ENCODE measurements around the gene ME3. TPM values are rescaled to one million over a fixed set of nuclear protein-coding genes. Genes with fewer than 3 reads are reported as not detected.

The ME3 gene
- total RNA-seq (1 to 10 TPM; 2.2 to 5.0 (median 4.3) TPM), total RNA-seq (2.1 to 7.6 (median 3.7) reads per million in 29 experiments)
- total RNA-seq (2013): 2.5 TPM

DNA sequence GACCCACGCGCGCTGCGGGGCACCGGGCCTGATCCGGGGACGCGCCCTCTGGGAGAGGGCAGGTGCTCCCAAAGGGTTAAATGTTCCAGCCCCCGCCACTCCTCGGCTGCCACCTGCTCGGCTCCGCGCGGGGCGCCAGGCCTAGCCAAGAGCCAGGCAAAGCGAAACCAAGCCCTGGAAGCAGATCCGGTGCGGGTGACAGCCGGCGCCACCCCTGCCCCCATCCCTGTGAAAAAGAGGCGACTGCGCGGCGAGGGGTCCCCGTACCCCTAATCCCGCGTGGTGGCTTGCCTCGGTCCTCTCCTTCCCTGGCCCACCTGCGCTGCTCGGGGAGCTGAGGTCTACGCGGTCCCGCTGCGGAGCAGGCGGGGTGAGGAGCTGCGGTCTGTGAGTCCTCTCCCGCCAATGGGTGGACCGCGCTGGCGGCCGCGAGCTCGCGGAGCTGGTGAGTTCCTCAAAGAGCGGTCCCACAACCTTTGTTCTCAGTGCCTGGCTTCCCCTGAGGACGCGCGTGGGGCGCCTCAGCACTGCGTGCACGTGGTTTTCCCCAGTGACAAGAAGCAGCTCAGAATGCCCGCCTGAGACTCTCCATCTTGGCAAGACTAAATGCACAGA, at the start of gene ME3:
Gene ME3 (minus strand): TSS at position 610 of the 615 bp plus-strand sequence.
- H3K4me1 ChIP-seq (ENCODE audit: control insufficient read depth in 1 of 2, extremely low read depth in 1 of 2, insufficient read depth in 2 of 2, low read length in 2 of 2): peaks cover 6 to 12% of the 10 kb centered on the region in 2 experiments
- CTCF ChIA-PET: interaction anchor here in 1 of 2 donors (0.6 kb wide), 1 partner anchor 314 kb away, joined by 3 read pairs; no protein-coding TSS in a partner anchor
- peak within 1 kb of the TSS; percentile 64 to 88 for H3K4me3 ChIP-seq (ENCODE audit: control insufficient read depth in 1 of 2, extremely low read depth in 1 of 2, low read length in 1 of 2)
- Mint-ChIP-seq H3K4me1 (peaks cover 14 to 20% (median 18%) of the 10 kb centered on the region in 3 donors), H3K4me3 (peak within 1 kb of the TSS; percentile 74 to 82 (median 82)), H3K36me3 (peaks cover 4% of the 10 kb centered on the region), H3K9me3 (no peaks in the 10 kb centered on the region), H3K27ac (peak within 1 kb of the TSS in 1 of 2 donors; percentile 7), H3K27me3 (peaks cover 11 to 13% of the 10 kb centered on the region in 2 donors)
- no peak within 1 kb of the TSS for H3K27ac ChIP-seq (ENCODE audit: low read length)
- H3K36me3 ChIP-seq (ENCODE audit: control insufficient read depth in 2 of 2, extremely low read depth in 1 of 2, insufficient read depth in 1 of 2, low read length in 1 of 2): no peaks in the 10 kb centered on the region
- WGBS (ENCODE audit: insufficient coverage): 3% methylated on average over 52 of the region's 52 CpGs
- H3K9me3 ChIP-seq: no peaks in the 10 kb centered on the region
- H3K27me3 ChIP-seq (replicated peaks in 1 of 2; ENCODE audit: control insufficient read depth in 2 of 2, extremely low read depth in 1 of 2, insufficient read depth in 2 of 2, low read length in 1 of 2): peaks cover 0 to 11% of the 10 kb centered on the region in 2 experiments
- DNase-seq: peak; percentile 1 to 76 (median 42)
- POLR2A ChIA-PET: no interaction called here
- ATAC-seq (replicated peaks in 1 of 4): peak; percentile 71 to 93 (median 80)

DNA sequence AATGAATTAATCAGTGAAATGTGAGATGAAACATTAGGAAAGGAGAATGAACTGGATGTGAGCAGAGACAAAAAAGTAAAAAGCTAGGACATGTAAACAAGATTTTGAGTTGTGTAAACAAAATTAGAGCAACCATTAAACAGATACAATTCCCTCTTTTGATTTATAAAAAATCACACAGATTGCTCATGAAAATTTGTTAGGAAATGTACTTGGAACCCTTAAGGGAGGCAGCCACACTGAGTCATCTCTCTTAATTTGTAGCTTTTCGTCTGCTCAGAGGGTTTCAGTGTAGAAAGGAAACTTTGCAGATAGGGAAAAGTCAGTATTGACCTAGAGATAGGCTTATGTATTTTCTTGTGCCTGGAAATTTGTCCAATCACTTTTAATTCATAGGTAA, 49.6 kb upstream of the ME3 start:
- Mint-ChIP-seq H3K36me3 (no peaks in the 10 kb centered on the region), H3K9me3 (peaks cover 8 to 19% (median 9%) of the 10 kb centered on the region in 3 donors), H3K4me3 (no peak overlapping the region), H3K27me3 (peaks cover 0 to 8% of the 10 kb centered on the region in 2 donors), H3K27ac (no peak overlapping the region), H3K4me1 (no peaks in the 10 kb centered on the region)
- ATAC-seq (replicated peaks in 1 of 4) (no peak), DNase-seq (no peak)
- Histone ChIP-seq H3K9me3 (no peaks in the 10 kb centered on the region), H3K27ac (ENCODE audit: low read length) (no peak overlapping the region), H3K36me3 (ENCODE audit: control insufficient read depth in 2 of 2, extremely low read depth in 1 of 2, insufficient read depth in 1 of 2, low read length in 1 of 2) (no peaks in the 10 kb centered on the region), H3K4me1 (ENCODE audit: control insufficient read depth in 1 of 2, extremely low read depth in 1 of 2, insufficient read depth in 2 of 2, low read length in 2 of 2) (no peaks in the 10 kb centered on the region), H3K4me3 (ENCODE audit: control insufficient read depth in 1 of 2, extremely low read depth in 1 of 2, low read length in 1 of 2) (no peak overlapping the region), H3K27me3 (replicated peaks in 1 of 2; ENCODE audit: control insufficient read depth in 2 of 2, extremely low read depth in 1 of 2, insufficient read depth in 2 of 2, low read length in 1 of 2) (no peaks in the 10 kb centered on the region)
- ChIA-PET POLR2A (interaction anchor here in 1 of 2 donors (0.6 kb wide), 1 partner anchor 18 kb away, joined by 3 read pairs; no protein-coding TSS in a partner anchor), CTCF (interaction anchor here in 1 of 2 donors (0.6 kb wide), 1 partner anchor 13 kb away, joined by 3 read pairs; no protein-coding TSS in a partner anchor)
- no CpG with 5 or more reads among the region's 1 CpG for whole genome bisulfite sequencing (ENCODE audit: insufficient coverage)

DNA sequence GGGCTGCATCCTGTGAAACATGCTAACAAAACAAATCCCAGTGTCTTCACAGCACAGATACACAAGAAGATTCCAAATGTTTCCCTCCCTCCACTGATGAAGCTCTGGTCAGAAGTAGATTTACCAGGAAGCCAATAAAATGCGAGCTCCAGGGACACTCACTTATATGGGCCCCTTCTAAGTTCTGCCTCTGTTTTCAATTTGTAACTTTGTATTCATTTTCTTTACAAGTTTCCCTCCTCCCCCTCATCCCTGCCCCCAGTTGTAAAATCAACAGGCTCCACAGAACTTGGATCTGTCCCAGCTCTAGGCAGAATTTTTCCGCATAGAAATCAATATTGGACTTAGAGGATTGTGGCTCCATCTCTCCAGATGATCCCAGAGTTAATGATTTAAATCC, 48.1 kb upstream of the ME3 start:
- ATAC-seq (replicated peaks in 1 of 4) (no peak), DNase-seq (no peak)
- H3K27me3 Mint-ChIP-seq: peaks cover 0 to 8% of the 10 kb centered on the region in 2 donors
- no peak overlapping the region for H3K27ac Mint-ChIP-seq
- Histone ChIP-seq H3K36me3 (ENCODE audit: control insufficient read depth in 2 of 2, extremely low read depth in 1 of 2, insufficient read depth in 1 of 2, low read length in 1 of 2) (no peaks in the 10 kb centered on the region), H3K27me3 (replicated peaks in 1 of 2; ENCODE audit: control insufficient read depth in 2 of 2, extremely low read depth in 1 of 2, insufficient read depth in 2 of 2, low read length in 1 of 2) (no peaks in the 10 kb centered on the region), H3K4me1 (ENCODE audit: control insufficient read depth in 1 of 2, extremely low read depth in 1 of 2, insufficient read depth in 2 of 2, low read length in 2 of 2) (no peaks in the 10 kb centered on the region), H3K27ac (ENCODE audit: low read length) (no peak overlapping the region), H3K9me3 (no peaks in the 10 kb centered on the region), H3K4me3 (ENCODE audit: control insufficient read depth in 1 of 2, extremely low read depth in 1 of 2, low read length in 1 of 2) (no peak overlapping the region)
- H3K4me1 Mint-ChIP-seq: no peaks in the 10 kb centered on the region
- POLR2A ChIA-PET: no interaction called here
- CTCF ChIA-PET: interaction anchor here in 1 of 2 donors (0.6 kb wide), 1 partner anchor 14 kb away, joined by 4 read pairs; no protein-coding TSS in a partner anchor
- peaks cover 8 to 19% (median 9%) of the 10 kb centered on the region in 3 donors for H3K9me3 Mint-ChIP-seq
- 64% methylated on average over 2 of the region's 2 CpGs for WGBS (ENCODE audit: insufficient coverage)
- H3K4me3 Mint-ChIP-seq: no peak overlapping the region
- no peaks in the 10 kb centered on the region for H3K36me3 Mint-ChIP-seq

DNA sequence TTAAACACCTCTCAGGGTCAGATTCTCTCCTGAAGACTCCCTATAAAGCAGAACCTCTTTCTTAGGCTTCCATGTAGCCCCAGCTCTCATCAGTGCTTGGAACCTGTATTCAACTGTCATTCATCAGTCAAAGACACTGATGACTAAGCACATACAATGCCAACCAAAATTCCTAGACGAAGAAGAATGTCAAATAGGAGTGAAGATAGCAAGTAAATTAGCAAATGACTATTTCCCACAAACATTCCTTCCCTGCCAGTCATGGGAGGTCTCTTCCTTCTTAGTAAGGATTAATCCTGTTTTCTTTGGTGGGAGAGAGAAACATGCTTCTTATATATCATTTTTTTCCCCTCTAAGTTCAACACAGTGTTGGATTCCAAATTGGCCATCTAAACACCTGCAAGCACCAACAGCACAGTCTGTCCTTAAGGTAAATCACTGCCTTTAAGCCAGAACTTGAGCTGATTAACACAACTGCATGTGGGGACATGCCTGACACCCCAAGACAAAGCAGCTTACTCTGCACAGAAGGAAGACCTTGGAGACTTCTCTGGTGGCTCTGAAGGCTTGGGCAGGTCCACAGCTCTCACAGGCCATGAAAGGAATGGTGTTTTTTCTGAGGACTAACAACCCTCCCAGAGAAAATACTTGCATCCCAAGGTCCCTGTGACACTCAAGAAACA, 47.5 kb upstream of the ME3 start:
- ChIA-PET CTCF (interaction anchor here in 1 of 2 donors (0.6 kb wide), 1 partner anchor 15 kb away, joined by 4 read pairs; no protein-coding TSS in a partner anchor), POLR2A (no interaction called here)
- no CpG with 5 or more reads among the region's 1 CpG for WGBS (ENCODE audit: insufficient coverage)
- H3K27me3 ChIP-seq (replicated peaks in 1 of 2; ENCODE audit: control insufficient read depth in 2 of 2, extremely low read depth in 1 of 2, insufficient read depth in 2 of 2, low read length in 1 of 2): no peaks in the 10 kb centered on the region
- H3K36me3 ChIP-seq (ENCODE audit: control insufficient read depth in 2 of 2, extremely low read depth in 1 of 2, insufficient read depth in 1 of 2, low read length in 1 of 2): no peaks in the 10 kb centered on the region
- Mint-ChIP-seq H3K4me3 (no peak overlapping the region), H3K27me3 (peaks cover 0 to 8% of the 10 kb centered on the region in 2 donors), H3K4me1 (no peaks in the 10 kb centered on the region), H3K9me3 (peaks cover 8 to 19% (median 9%) of the 10 kb centered on the region in 3 donors), H3K36me3 (no peaks in the 10 kb centered on the region), H3K27ac (no peak overlapping the region)
- no peak for DNase-seq
- ATAC-seq (replicated peaks in 1 of 4): no peak
- H3K4me3 ChIP-seq (ENCODE audit: control insufficient read depth in 1 of 2, extremely low read depth in 1 of 2, low read length in 1 of 2): no peak overlapping the region
- no peak overlapping the region for H3K27ac ChIP-seq (ENCODE audit: low read length)
- H3K4me1 ChIP-seq (ENCODE audit: control insufficient read depth in 1 of 2, extremely low read depth in 1 of 2, insufficient read depth in 2 of 2, low read length in 2 of 2): no peaks in the 10 kb centered on the region
- no peaks in the 10 kb centered on the region for H3K9me3 ChIP-seq

DNA sequence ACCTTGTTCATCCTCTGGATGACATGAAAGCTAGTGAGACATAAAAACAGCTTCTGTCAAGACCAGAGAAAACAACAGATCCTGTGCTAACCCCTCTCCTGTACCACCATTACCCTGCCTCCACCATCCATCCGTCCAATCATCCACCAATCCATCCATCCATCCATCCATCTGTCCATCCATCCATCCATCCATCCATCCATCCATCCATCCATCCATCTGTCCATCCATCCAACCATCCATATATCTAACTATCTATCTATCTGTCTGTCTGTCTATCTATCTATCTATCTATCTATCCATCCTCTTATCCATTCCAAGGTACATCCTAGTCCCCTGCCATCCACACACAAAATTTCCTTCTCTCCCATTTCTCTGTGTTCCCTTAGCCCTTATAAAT, 46.6 kb upstream of the ME3 start:
- Mint-ChIP-seq H3K4me1 (no peaks in the 10 kb centered on the region), H3K27ac (no peak overlapping the region), H3K27me3 (peaks cover 0 to 8% of the 10 kb centered on the region in 2 donors), H3K4me3 (no peak overlapping the region), H3K9me3 (peaks cover 8 to 19% (median 9%) of the 10 kb centered on the region in 3 donors), H3K36me3 (no peaks in the 10 kb centered on the region)
- no peak overlapping the region for H3K4me3 ChIP-seq (ENCODE audit: control insufficient read depth in 1 of 2, extremely low read depth in 1 of 2, low read length in 1 of 2)
- ChIA-PET CTCF (no interaction called here), POLR2A (no interaction called here)
- ATAC-seq (replicated peaks in 1 of 4): no peak
- H3K27ac ChIP-seq (ENCODE audit: low read length): no peak overlapping the region
- H3K27me3 ChIP-seq (replicated peaks in 1 of 2; ENCODE audit: control insufficient read depth in 2 of 2, extremely low read depth in 1 of 2, insufficient read depth in 2 of 2, low read length in 1 of 2): no peaks in the 10 kb centered on the region
- no peaks in the 10 kb centered on the region for H3K4me1 ChIP-seq (ENCODE audit: control insufficient read depth in 1 of 2, extremely low read depth in 1 of 2, insufficient read depth in 2 of 2, low read length in 2 of 2)
- WGBS (ENCODE audit: insufficient coverage): 50% methylated on average over 1 of the region's 1 CpG
- DNase-seq: no peak
- no peaks in the 10 kb centered on the region for H3K9me3 ChIP-seq
- no peaks in the 10 kb centered on the region for H3K36me3 ChIP-seq (ENCODE audit: control insufficient read depth in 2 of 2, extremely low read depth in 1 of 2, insufficient read depth in 1 of 2, low read length in 1 of 2)

DNA sequence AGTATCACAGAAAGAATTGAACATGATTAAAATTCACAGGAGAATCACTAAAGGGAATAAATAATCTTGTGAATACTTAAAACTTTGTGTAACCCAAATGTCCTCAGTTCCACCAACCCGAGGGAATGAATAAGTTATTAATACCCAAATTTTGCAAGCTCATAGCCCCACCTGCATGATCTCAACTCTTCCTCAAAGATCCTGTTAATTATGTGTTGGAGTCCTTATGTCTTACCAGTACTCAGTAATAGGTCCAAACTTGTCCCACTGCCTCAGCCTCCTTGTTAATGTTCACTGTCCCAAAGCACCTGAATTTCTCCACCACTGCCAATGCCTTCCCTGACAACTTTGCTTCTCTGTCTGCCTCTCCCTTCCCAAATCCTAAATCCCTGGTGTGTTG, 46.1 kb upstream of the ME3 start:
- Histone ChIP-seq H3K9me3 (no peaks in the 10 kb centered on the region), H3K27ac (ENCODE audit: low read length) (no peak overlapping the region), H3K4me3 (ENCODE audit: control insufficient read depth in 1 of 2, extremely low read depth in 1 of 2, low read length in 1 of 2) (no peak overlapping the region), H3K27me3 (replicated peaks in 1 of 2; ENCODE audit: control insufficient read depth in 2 of 2, extremely low read depth in 1 of 2, insufficient read depth in 2 of 2, low read length in 1 of 2) (no peaks in the 10 kb centered on the region), H3K4me1 (ENCODE audit: control insufficient read depth in 1 of 2, extremely low read depth in 1 of 2, insufficient read depth in 2 of 2, low read length in 2 of 2) (no peaks in the 10 kb centered on the region), H3K36me3 (ENCODE audit: control insufficient read depth in 2 of 2, extremely low read depth in 1 of 2, insufficient read depth in 1 of 2, low read length in 1 of 2) (no peaks in the 10 kb centered on the region)
- ATAC-seq (replicated peaks in 1 of 4) (no peak), DNase-seq (no peak)
- H3K36me3 Mint-ChIP-seq: no peaks in the 10 kb centered on the region
- CTCF ChIA-PET: no interaction called here
- H3K27ac Mint-ChIP-seq: no peak overlapping the region
- H3K4me1 Mint-ChIP-seq: no peaks in the 10 kb centered on the region
- no peak overlapping the region for H3K4me3 Mint-ChIP-seq
- H3K27me3 Mint-ChIP-seq: peaks cover 0 to 8% of the 10 kb centered on the region in 2 donors
- WGBS (ENCODE audit: insufficient coverage): no CpG with 5 or more reads among the region's 1 CpG
- POLR2A ChIA-PET: no interaction called here
- H3K9me3 Mint-ChIP-seq: peaks cover 8 to 19% (median 9%) of the 10 kb centered on the region in 3 donors

Measured in T-cell (primary cell).